ENCODE measurements around the gene RFX2.

DNA sequence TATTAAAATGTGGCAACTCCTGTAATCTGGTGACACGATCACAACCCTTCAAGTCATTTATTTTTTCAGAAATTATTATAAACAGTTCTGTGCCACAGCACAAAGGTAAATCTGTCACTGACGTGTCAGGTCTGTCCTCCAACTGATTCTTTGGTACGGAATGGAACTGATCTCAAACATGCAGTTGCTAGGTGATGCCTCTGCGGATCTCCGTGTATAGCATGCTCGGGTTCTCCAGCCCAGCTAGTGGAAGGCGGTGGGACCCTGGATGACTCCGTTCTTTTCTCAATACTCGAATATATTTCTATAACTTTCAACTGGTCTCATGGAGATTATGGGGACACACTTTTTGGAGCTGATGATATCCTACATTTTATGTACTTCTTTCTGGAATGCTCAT is 143.4 kb downstream of the RFX2 start:
- TF ChIP-seq, protein P1, sequence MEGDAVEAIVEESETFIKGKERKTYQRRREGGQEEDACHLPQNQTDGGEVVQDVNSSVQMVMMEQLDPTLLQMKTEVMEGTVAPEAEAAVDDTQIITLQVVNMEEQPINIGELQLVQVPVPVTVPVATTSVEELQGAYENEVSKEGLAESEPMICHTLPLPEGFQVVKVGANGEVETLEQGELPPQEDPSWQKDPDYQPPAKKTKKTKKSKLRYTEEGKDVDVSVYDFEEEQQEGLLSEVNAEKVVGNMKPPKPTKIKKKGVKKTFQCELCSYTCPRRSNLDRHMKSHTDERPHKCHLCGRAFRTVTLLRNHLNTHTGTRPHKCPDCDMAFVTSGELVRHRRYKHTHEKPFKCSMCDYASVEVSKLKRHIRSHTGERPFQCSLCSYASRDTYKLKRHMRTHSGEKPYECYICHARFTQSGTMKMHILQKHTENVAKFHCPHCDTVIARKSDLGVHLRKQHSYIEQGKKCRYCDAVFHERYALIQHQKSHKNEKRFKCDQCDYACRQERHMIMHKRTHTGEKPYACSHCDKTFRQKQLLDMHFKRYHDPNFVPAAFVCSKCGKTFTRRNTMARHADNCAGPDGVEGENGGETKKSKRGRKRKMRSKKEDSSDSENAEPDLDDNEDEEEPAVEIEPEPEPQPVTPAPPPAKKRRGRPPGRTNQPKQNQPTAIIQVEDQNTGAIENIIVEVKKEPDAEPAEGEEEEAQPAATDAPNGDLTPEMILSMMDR (IDR thresholded peaks at IDR 0.05), result no peak
- TF ChIP-seq ETV6 (CRISPR knock-in tag; IDR thresholded peaks at IDR 0.05) (no peak), ESRRA (CRISPR knock-in tag; IDR thresholded peaks at IDR 0.05; ENCODE audit: borderline replicate concordance) (no peak)
- TF ChIP-seq, protein P2, sequence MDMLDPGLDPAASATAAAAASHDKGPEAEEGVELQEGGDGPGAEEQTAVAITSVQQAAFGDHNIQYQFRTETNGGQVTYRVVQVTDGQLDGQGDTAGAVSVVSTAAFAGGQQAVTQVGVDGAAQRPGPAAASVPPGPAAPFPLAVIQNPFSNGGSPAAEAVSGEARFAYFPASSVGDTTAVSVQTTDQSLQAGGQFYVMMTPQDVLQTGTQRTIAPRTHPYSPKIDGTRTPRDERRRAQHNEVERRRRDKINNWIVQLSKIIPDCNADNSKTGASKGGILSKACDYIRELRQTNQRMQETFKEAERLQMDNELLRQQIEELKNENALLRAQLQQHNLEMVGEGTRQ (CRISPR knock-in tag; IDR thresholded peaks at IDR 0.05), result no peak

Data from WTC11 (cell line).